HG02610 (cell line): ENCODE results near the gene TXNDC9.
"Not testable (repeated sequence)": the region's sequence is repeated elsewhere in the genome, so short reads cannot be mapped to it uniquely, and the experiment has no call there.

Source experiments
- ATAC-seq: cut with Tn5 transposase; IDR thresholded peaks from one replicate; pipeline ENCODE4 v1.9.1; 2021; ENCODE audit warnings: mild to moderate bottlenecking, moderate library complexity; ENCODE audit not compliant: unreplicated experiment

The TXNDC9 gene

GRCh38 chr2:99335911-99336803, at the start of gene TXNDC9:
TXNDC9 (minus strand) TSS chr2:99336333; CDS start chr2:99333210, 3,123 bp downstream.
- peak; percentile 77 for ATAC-seq

DNA sequence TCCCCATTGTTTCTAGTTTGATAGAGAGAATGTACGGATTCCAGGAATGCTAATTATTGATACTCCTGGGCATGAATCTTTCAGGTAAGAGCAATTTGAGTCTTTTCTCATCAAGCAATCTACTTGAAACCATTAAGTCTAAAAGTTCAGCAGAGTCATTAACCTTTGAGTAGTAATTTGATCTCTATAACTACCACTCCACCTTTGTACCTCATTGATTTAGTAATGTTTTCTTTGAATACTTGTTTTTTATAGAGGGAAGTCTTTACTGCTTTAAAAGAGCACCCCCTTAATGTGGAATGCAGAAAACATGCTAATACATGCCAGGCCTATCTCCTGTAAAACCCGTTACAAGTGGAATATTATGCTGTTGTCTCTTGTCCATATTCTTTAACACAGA, 46.0 kb upstream of the TXNDC9 start:
- no peak for ATAC-seq

GRCh38 chr2:99380376-99381010, 44.4 kb upstream of the TXNDC9 start:
- ATAC-seq: peak; percentile 72

DNA sequence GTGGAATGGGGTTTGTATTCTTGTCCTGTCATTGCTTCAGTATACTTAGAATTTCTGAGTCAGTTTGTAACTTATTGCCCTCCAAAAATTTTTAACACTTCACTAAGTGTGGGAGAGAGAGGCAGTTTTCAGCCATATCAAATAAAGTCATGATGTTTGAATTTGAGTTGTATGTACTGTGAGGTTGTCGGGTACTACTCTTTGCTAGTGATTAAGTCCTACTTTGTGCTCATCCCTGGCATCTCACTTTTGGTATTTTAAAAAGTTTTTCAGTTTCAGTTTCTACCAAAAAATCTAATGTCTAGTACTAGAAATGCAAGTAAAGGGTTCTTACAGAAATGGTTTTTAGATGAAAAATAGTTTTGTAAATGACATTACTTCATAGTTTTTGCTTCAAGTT, 41.7 kb upstream of the TXNDC9 start:
- peak; percentile 46 for ATAC-seq

- no peak for ATAC-seq
Measured at GRCh38 chr2:99376254-99376864, 40.2 kb upstream of the TXNDC9 start.

GRCh38 chr2:99374747-99375146, 38.6 kb upstream of the TXNDC9 start:
- ATAC-seq: no peak

GRCh38 chr2:99373144-99373543, 37.0 kb upstream of the TXNDC9 start:
- no peak for ATAC-seq

- ATAC-seq: not testable (repeated sequence)
Measured at GRCh38 chr2:99368854-99369253, 32.7 kb upstream of the TXNDC9 start.

GRCh38 chr2:99365661-99366060, 29.5 kb upstream of the TXNDC9 start:
- no peak for ATAC-seq

DNA sequence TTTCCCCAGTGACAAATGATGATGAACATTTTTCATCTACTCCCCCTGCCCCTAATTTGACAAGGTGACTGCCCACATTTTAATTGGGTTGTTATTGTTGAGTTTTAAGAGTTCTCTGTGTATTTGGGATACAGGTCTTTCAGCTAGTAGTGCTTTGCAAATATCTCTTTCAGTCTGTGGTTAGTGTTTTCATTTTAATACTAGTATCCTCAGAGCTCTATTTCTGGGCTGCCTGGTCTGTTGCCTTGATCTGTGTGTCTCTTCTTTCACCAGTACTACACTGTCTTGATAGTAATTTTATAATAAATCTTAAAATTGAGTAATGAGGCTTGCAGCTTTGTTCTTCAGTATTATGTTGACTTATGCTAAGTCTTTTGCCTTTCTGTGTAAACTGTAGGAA, 20.7 kb upstream of the TXNDC9 start:
- no peak for ATAC-seq

- ATAC-seq: not testable (repeated sequence)
Measured at GRCh38 chr2:99354825-99355224, 18.7 kb upstream of the TXNDC9 start.

GRCh38 chr2:99354070-99354469, 17.9 kb upstream of the TXNDC9 start:
- no peak for ATAC-seq

GRCh38 chr2:99350194-99350593, 14.1 kb upstream of the TXNDC9 start:
- no peak for ATAC-seq

DNA sequence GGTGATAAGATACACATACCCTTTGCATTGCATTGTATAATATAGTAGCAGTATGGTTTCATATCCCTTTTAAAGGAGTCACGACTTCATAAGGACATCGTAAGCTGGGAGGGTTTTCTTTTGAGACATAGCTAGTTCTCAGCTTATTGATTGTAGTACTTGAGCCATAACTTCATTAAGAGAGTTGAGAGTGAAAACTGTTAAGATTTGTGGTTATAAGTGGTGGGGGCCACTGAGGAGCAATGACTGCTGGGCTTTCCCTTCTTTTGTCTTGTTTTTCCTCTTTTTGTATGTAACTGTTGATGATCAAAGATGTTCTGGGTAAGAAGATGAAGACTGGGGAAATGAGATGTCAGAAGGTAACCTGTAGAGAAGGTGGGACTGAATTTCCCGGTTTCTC, 12.0 kb upstream of the TXNDC9 start:
- ATAC-seq: peak; percentile 77

- no peak for ATAC-seq
Measured at GRCh38 chr2:99346218-99346617, 10.1 kb upstream of the TXNDC9 start.

- ATAC-seq: not testable (repeated sequence)
Measured at GRCh38 chr2:99345446-99345845, 9.3 kb upstream of the TXNDC9 start.

DNA sequence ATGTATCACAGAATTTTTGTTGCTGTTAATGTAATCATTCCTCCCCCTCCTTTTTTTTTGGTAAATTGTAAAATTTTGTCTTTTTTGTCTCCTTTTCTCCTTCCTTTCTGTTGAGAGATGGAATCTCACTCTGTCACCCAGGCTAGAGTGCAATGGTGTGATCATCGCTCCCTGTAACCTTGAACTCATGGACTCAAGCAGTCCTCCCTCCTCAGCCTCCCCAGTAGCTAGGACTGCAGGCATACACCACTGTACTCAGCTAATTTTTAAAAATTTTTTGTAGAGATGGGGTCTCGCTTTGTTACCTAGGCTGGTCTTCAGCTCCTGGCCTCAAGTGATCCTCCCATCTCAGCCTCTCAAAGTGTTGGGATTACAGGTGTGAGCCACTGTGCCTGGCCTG, 6.4 kb upstream of the TXNDC9 start:
- no peak for ATAC-seq

DNA sequence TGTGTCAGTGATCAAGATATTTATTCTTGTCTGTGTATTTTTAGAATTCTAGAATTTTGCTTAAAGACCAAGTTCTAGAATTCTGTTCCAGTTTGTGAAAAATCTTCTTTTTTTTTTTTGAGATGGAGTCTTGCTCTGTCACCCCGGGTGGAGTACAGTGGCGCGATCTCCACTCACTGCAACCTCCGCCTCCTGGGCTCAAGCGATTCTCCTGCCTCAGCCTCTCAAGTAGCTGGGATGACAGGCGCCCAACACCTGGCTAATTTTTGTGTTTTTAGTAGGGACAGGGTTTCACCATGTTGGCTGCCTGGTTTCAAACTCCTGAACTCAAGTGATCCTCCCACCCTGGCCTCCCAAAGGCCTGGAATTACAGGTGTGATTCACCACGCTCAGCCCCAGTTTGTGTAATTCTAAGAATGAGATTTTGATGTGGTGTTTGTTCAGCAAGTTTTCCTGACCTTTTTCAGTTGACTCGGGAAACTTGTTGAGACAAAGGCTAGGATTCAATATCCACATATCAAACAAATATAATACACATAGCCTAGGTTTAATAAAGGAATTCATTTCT, 4.6 kb upstream of the TXNDC9 start:
- ATAC-seq: no peak

- ATAC-seq: no peak
Measured at GRCh38 chr2:99338029-99338585, 2.0 kb upstream of the TXNDC9 start.

GRCh38 chr2:99337113-99338028, 1.2 kb upstream of the TXNDC9 start, which contains the start of gene EIF5B:
EIF5B (plus strand) TSS chr2:99337389; CDS start chr2:99337555, 166 bp downstream.
- ATAC-seq: peak; percentile 63
